SK-N-SH (cell line): ENCODE measurements around the gene EFNB2. TPM values are rescaled to one million over a fixed set of nuclear protein-coding genes. Genes with fewer than 3 reads are reported as not detected.

Source experiments
- CTCF ChIA-PET: fragments of 300-600, 350-600 bp; formaldehyde crosslinking; extraction: SDS; loops from one replicate; lab custom pipeline; 2021; lab: Yijun Ruan, JAX
- POLR2A ChIA-PET: fragments of 350-600 bp; sonication (Branson Sonifier 250); formaldehyde crosslinking; extraction: SDS; loops from one replicate; lab custom pipeline; 2020; ENCODE audit warnings: antibody characterized with exemption, inconsistent platforms; lab: Yijun Ruan, JAX
- DNase-seq: peaks from one replicate; pipeline ENCODE4 v3.0.0; 2012
- H2AFZ ChIP-seq: fragments of 200-600 bp; sonication (generic); 2 replicates; pipeline ENCODE4 v1.8.1; 2016; ENCODE audit warnings: antibody characterized with exemption, mild to moderate bottlenecking, low read depth
- H3F3A ChIP-seq: fragments of 200-600 bp; sonication (generic); replicated peaks from 2 replicates; pipeline ENCODE3; 2016; ENCODE audit warnings: antibody characterized with exemption, mild to moderate bottlenecking; ENCODE audit not compliant: insufficient read depth
- H3K27ac ChIP-seq, 2 experiments: fragments of 200-500 bp in 1 of 2; fragments of 200-600 bp in 1 of 2; sonication (Bioruptor generic) in 1 of 2; sonication (generic), shearing (Covaris generic) in 1 of 2; 2 replicates each; pipeline versions ENCODE4 v1.5.1 to v1.6.1; 2014 to 2016; ENCODE audit warnings: low read depth in 2 of 2, inconsistent platforms in 1 of 2, low read length in 1 of 2, mild to moderate bottlenecking in 1 of 2, mixed read lengths in 1 of 2
- H3K27me3 ChIP-seq: fragments of 200-600 bp; sonication (generic), shearing (Covaris generic); 2 replicates; pipeline ENCODE4 v1.6.1; 2016; ENCODE audit warnings: mixed run types; ENCODE audit not compliant: insufficient read depth
- H3K36me3 ChIP-seq, 2 experiments: fragments of 200-500 bp in 1 of 2; fragments of 200-600 bp in 1 of 2; sonication (Bioruptor generic) in 1 of 2; sonication (generic) in 1 of 2; replicated peaks in 1 of 2; 2 replicates each; pipeline versions ENCODE3 to v1.5.1; 2014 to 2016; ENCODE audit warnings: low read length in 1 of 2, mild to moderate bottlenecking in 1 of 2; ENCODE audit not compliant: insufficient read depth in 2 of 2, control insufficient read depth in 1 of 2
- H3K4me1 ChIP-seq, 2 experiments: fragments of 200-500 bp in 1 of 2; fragments of 200-600 bp in 1 of 2; sonication (Bioruptor generic) in 1 of 2; sonication (generic), shearing (Covaris generic) in 1 of 2; 2 replicates each; pipeline versions ENCODE4 v1.5.1 to v1.6.1; 2014 to 2016; ENCODE audit warnings: low read depth in 1 of 2, low read length in 1 of 2, mixed run types in 1 of 2; ENCODE audit not compliant: insufficient read depth in 2 of 2, control insufficient read depth in 1 of 2
- H3K4me2 ChIP-seq: fragments of 200-600 bp; sonication (generic), shearing (Covaris generic); 2 replicates; pipeline ENCODE4 v1.6.1; 2017; ENCODE audit warnings: mixed run types
- H3K4me3 ChIP-seq, 2 experiments: fragments of 200-500 bp in 1 of 2; fragments of 200-600 bp in 1 of 2; sonication (Bioruptor generic) in 1 of 2; sonication (generic), shearing (Covaris generic) in 1 of 2; 2 replicates each; pipeline versions ENCODE4 v1.5.1 to v1.8.1; 2014 to 2016; ENCODE audit warnings: low read depth in 2 of 2, inconsistent platforms in 1 of 2, low read length in 1 of 2, mild to moderate bottlenecking in 1 of 2, mixed read lengths in 1 of 2, moderate library complexity in 1 of 2
- H3K79me2 ChIP-seq: fragments of 200-600 bp; sonication (generic); 2 replicates; pipeline ENCODE4 v1.8.1; 2017; ENCODE audit warnings: mild to moderate bottlenecking; ENCODE audit not compliant: insufficient read depth
- H3K9ac ChIP-seq: fragments of 200-600 bp; sonication (generic); 2 replicates; pipeline ENCODE4 v1.6.1; 2017; ENCODE audit warnings: mixed run types
- H3K9me2 ChIP-seq: fragments of 200-600 bp; sonication (generic); 2 replicates; pipeline ENCODE4 v1.6.1; 2017; ENCODE audit warnings: mixed run types
- H3K9me3 ChIP-seq: fragments of 200-600 bp; sonication (generic); 2 replicates; pipeline ENCODE4 v1.6.1; 2017; ENCODE audit warnings: mixed run types, mild to moderate bottlenecking, moderate library complexity
- H4K20me1 ChIP-seq: fragments of 200-600 bp; sonication (generic); 2 replicates; pipeline ENCODE4 v1.6.1; 2017; ENCODE audit warnings: mild to moderate bottlenecking, mixed run types; ENCODE audit not compliant: insufficient read depth
- FOSL2 ChIP-seq: IDR thresholded peaks from 2 replicates; pipeline ENCODE4 v1.4.0; 2012; ENCODE audit warnings: low read depth, mild to moderate bottlenecking, moderate library complexity, borderline replicate concordance
- JUND ChIP-seq: IDR thresholded peaks from 2 replicates; pipeline ENCODE4 v1.4.0; 2012
- MAX ChIP-seq: IDR thresholded peaks from 2 replicates; pipeline ENCODE4 v1.4.0; 2012; ENCODE audit warnings: low read depth
- REST ChIP-seq: IDR thresholded peaks from 2 replicates; pipeline ENCODE4 v1.6.1; 2012; ENCODE audit warnings: mild to moderate bottlenecking, low read depth, low read length, moderate library complexity
- RXRA ChIP-seq: IDR thresholded peaks from 2 replicates; pipeline ENCODE4 v1.4.0; 2012; ENCODE audit warnings: low read depth, mild to moderate bottlenecking, borderline replicate concordance
- TCF12 ChIP-seq: IDR thresholded peaks from 2 replicates; pipeline ENCODE4 v1.4.0; 2012
- TEAD4 ChIP-seq: IDR thresholded peaks from 2 replicates; pipeline ENCODE4 v1.4.0; 2012; ENCODE audit warnings: mild to moderate bottlenecking, borderline replicate concordance; ENCODE audit not compliant: insufficient read depth
- WGBS: methylation state at CpG from one replicate; pipeline ENCODE4 v1.1.6; 2017; ENCODE audit warnings: low lambda C conversion rate; 5-methylcytosine and 5-hydroxymethylcytosine counted together
- polyA plus RNA-seq, 3 experiments: library from polyadenylated mRNA; depleted of rRNA; stranded (reverse); fragments of >200 nt; gene quantifications; 2 replicates each; pipeline ENCODE4 v1.2.3, GENCODE V29; 2012

Gene EFNB2
- polyA plus RNA-seq, 1 of the 3 experiments (the other 2 are of a cell fraction) = 3.0 TPM

GRCh38 chr13:106472621-106473020 lies 62.8 kb downstream of the EFNB2 start:
- POLR2A ChIA-PET = no interaction called here
- H3K79me2 ChIP-seq = no peaks in the 10 kb centered on the region
- peak overlapping the region; percentile 20; the same call in 1 of the 2 replicates for H3K9ac ChIP-seq
- peak overlapping the region in 1 of 2 experiments; percentile 25; a peak in 1 of 4 replicates for H3K4me3 ChIP-seq
- H3K36me3 ChIP-seq = no peaks in the 10 kb centered on the region
- 88% methylated on average over 4 of the region's 4 CpGs for WGBS
- H3K27me3 ChIP-seq = no peaks in the 10 kb centered on the region
- TF ChIP-seq TEAD4 (no peak), TCF12 (no peak)
- no peaks in the 10 kb centered on the region for H3K9me3 ChIP-seq
- no peaks in the 10 kb centered on the region for H3F3A ChIP-seq
- H4K20me1 ChIP-seq = no peaks in the 10 kb centered on the region
- H3K4me1 ChIP-seq = peaks cover 0 to 10% of the 10 kb centered on the region in 2 experiments; a peak in 1 of 4 replicates
- CTCF ChIA-PET = no interaction called here
- peak overlapping the region in 1 of 2 experiments; percentile 50; a peak in 2 of 4 replicates for H3K27ac ChIP-seq
- peak overlapping the region; percentile 90; the same call in 1 of the 2 replicates for H2AFZ ChIP-seq
- no peaks in the 10 kb centered on the region for H3K9me2 ChIP-seq
- no peak for DNase-seq
- peak overlapping the region; percentile 72 for H3K4me2 ChIP-seq

DNA sequence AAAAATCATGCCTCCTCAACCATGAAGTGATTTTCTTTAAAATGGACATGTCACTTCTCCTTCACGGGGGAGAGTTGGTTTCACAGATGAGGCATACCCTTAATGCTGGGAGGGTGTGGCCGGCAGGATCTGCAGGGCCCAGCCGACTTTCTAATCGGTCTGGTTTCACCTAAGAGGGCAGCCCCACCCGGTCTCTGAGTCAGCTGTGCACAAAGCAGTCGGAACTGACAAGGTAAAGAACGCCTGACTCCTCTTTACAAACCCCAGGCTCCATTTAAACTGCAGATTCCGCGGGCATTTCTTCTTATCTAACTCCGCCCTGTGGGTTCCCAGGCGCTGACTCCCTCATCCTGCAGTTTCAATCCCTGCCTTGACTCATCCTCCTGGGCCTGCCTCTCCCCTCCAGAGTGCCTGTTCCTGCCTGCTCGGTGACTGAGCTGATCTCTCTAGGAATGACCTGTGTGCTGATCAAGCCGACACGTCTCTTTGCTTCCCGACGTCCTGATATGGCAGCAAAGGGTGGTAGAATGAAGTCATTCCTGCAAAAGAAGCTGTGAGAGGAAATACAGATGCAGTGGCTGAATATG lies 63.4 kb downstream of the EFNB2 start:
- no peaks in the 10 kb centered on the region for H3K36me3 ChIP-seq
- no peaks in the 10 kb centered on the region for H3K9me3 ChIP-seq
- no peaks in the 10 kb centered on the region for H3F3A ChIP-seq
- no peaks in the 10 kb centered on the region for H3K79me2 ChIP-seq
- 35% methylated on average over 16 of the region's 16 CpGs for WGBS
- no peaks in the 10 kb centered on the region for H4K20me1 ChIP-seq
- H3K4me1 ChIP-seq = peaks cover 0 to 10% of the 10 kb centered on the region in 2 experiments; a peak in 1 of 4 replicates
- peak overlapping the region; percentile 90; the same call in 1 of the 2 replicates for H2AFZ ChIP-seq
- peak overlapping the region; percentile 14 to 50; a peak in 2 of 4 replicates for H3K27ac ChIP-seq
- H3K9me2 ChIP-seq = no peaks in the 10 kb centered on the region
- CTCF ChIA-PET = no interaction called here
- peak; percentile 24; the same call in 1 of the 2 replicates for TF ChIP-seq TCF12
- TF ChIP-seq RXRA = no peak
- 0 out of 2 replicates have a peak, but pooled peaks have one; percentile 33 for TF ChIP-seq JUND
- TF ChIP-seq MAX = no peak
- TF ChIP-seq REST = no peak
- peak; percentile 39; the same call in 1 of the 2 replicates for TF ChIP-seq FOSL2
- POLR2A ChIA-PET = no interaction called here
- peak overlapping the region; percentile 19 to 25; a peak in 2 of 4 replicates for H3K4me3 ChIP-seq
- H3K9ac ChIP-seq = peak overlapping the region; percentile 20; the same call in 1 of the 2 replicates
- peak; percentile 24 for DNase-seq
- no peaks in the 10 kb centered on the region for H3K27me3 ChIP-seq
- H3K4me2 ChIP-seq = peak overlapping the region; percentile 72
